Stomach (tissue), 9 donors: Measurements from ENCODE around the gene CAPZB. TPM values are rescaled to one million over a fixed set of nuclear protein-coding genes. Genes with fewer than 3 reads are reported as not detected.

Source experiments
- DNase-seq, 2 donors: peaks; one replicate each; pipeline versions ENCODE4 v3.0.0 to v3.0.0-alpha.2; 2013 to 2019
- H3K27ac ChIP-seq, 5 donors: fragments of 200-600 bp in 4 of 5; sonication (generic) in 4 of 5; one replicate each; pipeline ENCODE4 v1.5.1; 2013 to 2019; ENCODE audit warnings: mild to moderate bottlenecking in 1 of 5, moderate library complexity in 1 of 5
- H3K27me3 ChIP-seq, 3 donors: fragments of 200-600 bp; sonication (generic); one replicate each; pipeline ENCODE4 v1.5.1; 2017 to 2019; ENCODE audit warnings: mixed run types in 1 of 3
- H3K36me3 ChIP-seq, 4 donors: fragments of 200-600 bp; sonication (generic); 1 replicate in 3 of 4; 2 replicates in 1 of 4; pipeline ENCODE4 v1.5.1; 2016 to 2019
- H3K4me1 ChIP-seq, 4 donors: fragments of 200-600 bp; sonication (generic); one replicate each; pipeline ENCODE4 v1.5.1; 2016 to 2019
- H3K4me3 ChIP-seq, 4 donors: fragments of 200-600 bp; sonication (generic) in 3 of 4; one replicate each; pipeline ENCODE4 v1.5.1; 2016 to 2019; ENCODE audit warnings: mild to moderate bottlenecking in 1 of 4
- H3K9me3 ChIP-seq, 4 donors: fragments of 200-600 bp; sonication (generic); one replicate each; pipeline ENCODE4 v1.5.1; 2016 to 2019
- CTCF ChIP-seq, 7 experiments: fragments of 450-650 bp in 4 of 7; fragments of 200-600 bp in 3 of 7; sonication (generic) in 3 of 7; IDR thresholded peaks; one replicate each; pipeline ENCODE4 v1.5.1; 2016 to 2019; ENCODE audit warnings: antibody characterized with exemption in 7 of 7, control low read depth in 2 of 7, mild to moderate bottlenecking in 1 of 7
- EP300 ChIP-seq: sonication (generic); formaldehyde crosslinking; IDR thresholded peaks from one replicate; pipeline ENCODE4 v1.6.1; 2017; ENCODE audit warnings: antibody characterized with exemption
- POLR2A ChIP-seq, 4 donors: fragments of 450-650 bp; IDR thresholded peaks; one replicate each; pipeline ENCODE4 v1.6.1; 2016; ENCODE audit warnings: antibody characterized with exemption in 4 of 4, control low read depth in 2 of 4, mild to moderate bottlenecking in 1 of 4, moderate library complexity in 1 of 4
- POLR2AphosphoS5 ChIP-seq, 3 donors: sonication (generic); formaldehyde crosslinking; IDR thresholded peaks; one replicate each; pipeline ENCODE4 v1.6.1; 2016; ENCODE audit warnings: antibody characterized with exemption in 3 of 3
- WGBS, 5 donors: extraction: QIAGEN DNeasy Blood & Tissue Kit in 3 of 5; methylation state at CpG; one replicate each; pipeline versions ENCODE4 v1.1.5 to v1.1.7; 2013 to 2018; 5-methylcytosine and 5-hydroxymethylcytosine counted together
- intact Hi-C: fragments of 100-400 bp; cut with DNase I; formaldehyde crosslinking; loops from one replicate; pipeline ENCODE4 v1.15.1; 2023; ENCODE audit warnings: low total_unique reads
- polyA plus RNA-seq, 3 donors: library from polyadenylated mRNA; stranded (reverse); fragments of 200-250 nt; gene quantifications; one replicate each; pipeline ENCODE4 v1.2.3, GENCODE V29; 2013
- total RNA-seq, 5 donors: library from RNA; depleted of rRNA; stranded (reverse); fragments of >200 nt; gene quantifications; one replicate each; pipeline versions ENCODE4 v1.1.0 to v1.2.3, GENCODE V29; 2014 to 2016
- donor health status: healthy with polysubstance abuse.
- donor health status: Bipolar disorder and iron deficiency.
- donor health status: healthy.

CAPZB gene
- total and polyA plus RNA-seq, 8 donors = 84.9 to 345 (median 155) TPM

- Histone ChIP-seq H3K4me1 (peaks cover 0 to 43% (median 11%) of the 10 kb centered on the region in 4 donors), H3K9me3 (no peaks in the 10 kb centered on the region), H3K27me3 (no peaks in the 10 kb centered on the region), H3K27ac (peak overlapping the region in 1 of 5 donors; percentile 15), H3K36me3 (peaks cover 57 to 91% (median 84%) of the 10 kb centered on the region in 4 donors), H3K4me3 (no peak overlapping the region)
- 60 to 72% (median 67%) methylated on average over 6 of the region's 6 CpGs for WGBS, 5 donors
- no peak for TF ChIP-seq POLR2A (IDR thresholded peaks at IDR 0.05)
- no peak for TF ChIP-seq EP300
- no peak for TF ChIP-seq POLR2AphosphoS5 (IDR thresholded peaks at IDR 0.05)
- no peak for TF ChIP-seq CTCF (IDR thresholded peaks at IDR 0.05)
- intact Hi-C loops = no loop called here
- no peak for DNase-seq
Observed at GRCh38 chr1:19354531-19354981, 130.8 kb downstream of the CAPZB start.

GRCh38 chr1:19353596-19353995 lies 131.7 kb downstream of the CAPZB start:
- H3K36me3 ChIP-seq = peaks cover 62 to 96% (median 90%) of the 10 kb centered on the region in 4 donors
- no peaks in the 10 kb centered on the region for H3K9me3 ChIP-seq
- peaks cover 0 to 47% (median 13%) of the 10 kb centered on the region in 4 donors for H3K4me1 ChIP-seq
- peak overlapping the region in 1 of 5 donors; percentile 33 for H3K27ac ChIP-seq
- 72 to 99% (median 77%) methylated on average over 7 to 8 of the region's 8 CpGs for WGBS, 5 donors
- intact Hi-C loops = no loop called here
- H3K27me3 ChIP-seq = no peaks in the 10 kb centered on the region
- DNase-seq = no peak
- TF ChIP-seq CTCF (IDR thresholded peaks at IDR 0.05) (no peak), EP300 (no peak), POLR2AphosphoS5 (IDR thresholded peaks at IDR 0.05) (no peak), POLR2A (IDR thresholded peaks at IDR 0.05) (no peak)
- no peak overlapping the region for H3K4me3 ChIP-seq

GRCh38 chr1:19352839-19353238 lies 132.5 kb downstream of the CAPZB start:
- DNase-seq = no peak
- intact Hi-C loops = no loop called here
- TF ChIP-seq POLR2AphosphoS5 (IDR thresholded peaks at IDR 0.05) (no peak), CTCF (IDR thresholded peaks at IDR 0.05) (no peak), POLR2A (IDR thresholded peaks at IDR 0.05) (no peak), EP300 (no peak)
- 88 to 93% (median 89%) methylated on average over 7 to 14 of the region's 14 CpGs for WGBS, 5 donors
- Histone ChIP-seq H3K9me3 (no peaks in the 10 kb centered on the region), H3K4me1 (peaks cover 3 to 54% (median 18%) of the 10 kb centered on the region in 4 donors), H3K27me3 (no peaks in the 10 kb centered on the region), H3K4me3 (no peak overlapping the region), H3K27ac (peak overlapping the region in 2 of 5 donors; percentile 13 to 33), H3K36me3 (peaks cover 62 to 98% (median 91%) of the 10 kb centered on the region in 4 donors)

GRCh38 chr1:19351873-19352272 lies 133.5 kb downstream of the CAPZB start:
- no peak for DNase-seq
- intact Hi-C loops = no loop called here
- Histone ChIP-seq H3K27ac (peak overlapping the region in 2 of 5 donors; percentile 13 to 34), H3K27me3 (no peaks in the 10 kb centered on the region), H3K4me1 (peaks cover 10 to 64% (median 27%) of the 10 kb centered on the region in 4 donors), H3K36me3 (peaks cover 57 to 95% (median 81%) of the 10 kb centered on the region in 4 donors), H3K4me3 (no peak overlapping the region), H3K9me3 (no peaks in the 10 kb centered on the region)
- no peak for TF ChIP-seq CTCF (IDR thresholded peaks at IDR 0.05)
- 72 to 86% (median 77%) methylated on average over 8 to 10 of the region's 10 CpGs for WGBS, 5 donors
